ENCODE measurements around the gene IL17RA.

- TF ChIP-seq, protein P1, sequence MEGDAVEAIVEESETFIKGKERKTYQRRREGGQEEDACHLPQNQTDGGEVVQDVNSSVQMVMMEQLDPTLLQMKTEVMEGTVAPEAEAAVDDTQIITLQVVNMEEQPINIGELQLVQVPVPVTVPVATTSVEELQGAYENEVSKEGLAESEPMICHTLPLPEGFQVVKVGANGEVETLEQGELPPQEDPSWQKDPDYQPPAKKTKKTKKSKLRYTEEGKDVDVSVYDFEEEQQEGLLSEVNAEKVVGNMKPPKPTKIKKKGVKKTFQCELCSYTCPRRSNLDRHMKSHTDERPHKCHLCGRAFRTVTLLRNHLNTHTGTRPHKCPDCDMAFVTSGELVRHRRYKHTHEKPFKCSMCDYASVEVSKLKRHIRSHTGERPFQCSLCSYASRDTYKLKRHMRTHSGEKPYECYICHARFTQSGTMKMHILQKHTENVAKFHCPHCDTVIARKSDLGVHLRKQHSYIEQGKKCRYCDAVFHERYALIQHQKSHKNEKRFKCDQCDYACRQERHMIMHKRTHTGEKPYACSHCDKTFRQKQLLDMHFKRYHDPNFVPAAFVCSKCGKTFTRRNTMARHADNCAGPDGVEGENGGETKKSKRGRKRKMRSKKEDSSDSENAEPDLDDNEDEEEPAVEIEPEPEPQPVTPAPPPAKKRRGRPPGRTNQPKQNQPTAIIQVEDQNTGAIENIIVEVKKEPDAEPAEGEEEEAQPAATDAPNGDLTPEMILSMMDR (conservative IDR thresholded peaks at IDR 0.05; ENCODE audit: low read depth in 2 of 2), result no peak
- TF ChIP-seq POLR2AphosphoS5 (IDR thresholded peaks at IDR 0.05; ENCODE audit: low read depth), result no peak
- no peak for TF ChIP-seq EZH2 (IDR thresholded peaks at IDR 0.05; ENCODE audit: low read depth, unreplicated experiment)
- TF ChIP-seq, protein P2, sequence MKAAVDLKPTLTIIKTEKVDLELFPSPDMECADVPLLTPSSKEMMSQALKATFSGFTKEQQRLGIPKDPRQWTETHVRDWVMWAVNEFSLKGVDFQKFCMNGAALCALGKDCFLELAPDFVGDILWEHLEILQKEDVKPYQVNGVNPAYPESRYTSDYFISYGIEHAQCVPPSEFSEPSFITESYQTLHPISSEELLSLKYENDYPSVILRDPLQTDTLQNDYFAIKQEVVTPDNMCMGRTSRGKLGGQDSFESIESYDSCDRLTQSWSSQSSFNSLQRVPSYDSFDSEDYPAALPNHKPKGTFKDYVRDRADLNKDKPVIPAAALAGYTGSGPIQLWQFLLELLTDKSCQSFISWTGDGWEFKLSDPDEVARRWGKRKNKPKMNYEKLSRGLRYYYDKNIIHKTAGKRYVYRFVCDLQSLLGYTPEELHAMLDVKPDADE (IDR thresholded peaks at IDR 0.05), result no peak
- no peak for TF ChIP-seq REST (IDR thresholded peaks at IDR 0.05; ENCODE audit: unreplicated experiment)
- no peak for TF ChIP-seq CREB1 (CRISPR knock-in tag; IDR thresholded peaks at IDR 0.05; ENCODE audit: low read depth)
- no peak for TF ChIP-seq JUNB (IDR thresholded peaks at IDR 0.05; ENCODE audit: unreplicated experiment)
- no peak for TF ChIP-seq EZH2phosphoT487 (IDR thresholded peaks at IDR 0.05; ENCODE audit: unreplicated experiment)
- no peak for TF ChIP-seq NANOG (IDR thresholded peaks at IDR 0.05; ENCODE audit: borderline replicate concordance)
These were observed 41.3 kb upstream of the IL17RA start for GRCh38 chr22:17043521-17043920.
